Upper lobe of right lung (tissue), 1 donor: ENCODE measurements around the gene FGD3. TPM values are rescaled to one million over a fixed set of nuclear protein-coding genes. Genes with fewer than 3 reads are reported as not detected.

Experiments
- ATAC-seq: fragments of 200-7000 bp; cut with Tn5 transposase; one replicate; pipeline ENCODE4 v1.9.1; 2020; ENCODE audit warnings: mild to moderate bottlenecking, moderate library complexity
- DNase-seq: peaks from one replicate; pipeline ENCODE4 v3.0.0-alpha.2; 2020
- H3K27ac ChIP-seq: fragments of 200-600 bp; one replicate; pipeline ENCODE4 v1.8.0; 2022
- H3K27me3 ChIP-seq: fragments of 200-600 bp; one replicate; pipeline ENCODE4 v1.8.0; 2022; ENCODE audit warnings: mild to moderate bottlenecking
- H3K36me3 ChIP-seq: fragments of 200-600 bp; one replicate; pipeline ENCODE4 v1.8.0; 2022
- H3K4me1 ChIP-seq: fragments of 200-600 bp; one replicate; pipeline ENCODE4 v1.8.0; 2022
- H3K4me3 ChIP-seq: fragments of 200-600 bp; one replicate; pipeline ENCODE4 v1.8.0; 2022; ENCODE audit warnings: mild to moderate bottlenecking
- H3K9me3 ChIP-seq: fragments of 200-600 bp; one replicate; pipeline ENCODE4 v1.8.0; 2022
- CTCF ChIP-seq: fragments of 200-600 bp; IDR thresholded peaks from one replicate; pipeline ENCODE4 v1.8.0; 2022; ENCODE audit warnings: antibody characterized with exemption
- intact Hi-C: fragments of 100-400 bp; cut with DNase I; formaldehyde crosslinking; loops from one replicate; pipeline ENCODE4 v1.11.0; 2022
- total RNA-seq: library from RNA; stranded (reverse); fragmentation: NEBNext Ultra II Directional; extraction: Animal tissue kit (Norgen Biotek cat#: 25700); gene quantifications from one replicate; pipeline ENCODE4 v1.2.1, GENCODE V29; 2021
- donor health status: DM: no; HTN: yes; CAD: no; lungs with severe emphysema.

FGD3 gene
- total RNA-seq, 1 donor from 2014 or later = 21.6 TPM

GRCh38 chr9:93079371-93079770 is 132.0 kb downstream of the FGD3 start:
- no peak for TF ChIP-seq CTCF
- Histone ChIP-seq H3K4me1 (peaks cover 17% of the 10 kb centered on the region), H3K9me3 (no peaks in the 10 kb centered on the region), H3K27ac (no peak overlapping the region), H3K27me3 (no peaks in the 10 kb centered on the region), H3K36me3 (no peaks in the 10 kb centered on the region), H3K4me3 (no peak overlapping the region)
- ATAC-seq = no peak
- intact Hi-C loops = no loop called here
- DNase-seq = peak; percentile 40

GRCh38 chr9:93080406-93080805 is 133.1 kb downstream of the FGD3 start:
- no peak overlapping the region for H3K27ac ChIP-seq
- DNase-seq (peak; percentile 26), ATAC-seq (no peak)
- H3K36me3 ChIP-seq = no peaks in the 10 kb centered on the region
- H3K9me3 ChIP-seq = no peaks in the 10 kb centered on the region
- intact Hi-C loops = no loop called here
- peaks cover 17% of the 10 kb centered on the region for H3K4me1 ChIP-seq
- TF ChIP-seq CTCF = no peak
- no peak overlapping the region for H3K4me3 ChIP-seq
- H3K27me3 ChIP-seq = no peaks in the 10 kb centered on the region

- Histone ChIP-seq H3K4me1 (peaks cover 17% of the 10 kb centered on the region), H3K27ac (no peak overlapping the region), H3K36me3 (no peaks in the 10 kb centered on the region), H3K27me3 (no peaks in the 10 kb centered on the region), H3K9me3 (no peaks in the 10 kb centered on the region), H3K4me3 (no peak overlapping the region)
- no peak for TF ChIP-seq CTCF
- DNase-seq (peak; percentile 60), ATAC-seq (peak; percentile 4)
- intact Hi-C loops = no loop called here
Observed at GRCh38 chr9:93081081-93081529, 133.8 kb downstream of the FGD3 start.

- ATAC-seq (no peak), DNase-seq (no peak)
- peaks cover 17% of the 10 kb centered on the region for H3K4me1 ChIP-seq
- TF ChIP-seq CTCF = no peak
- H3K27ac ChIP-seq = no peak overlapping the region
- H3K4me3 ChIP-seq = no peak overlapping the region
- H3K27me3 ChIP-seq = no peaks in the 10 kb centered on the region
- no peaks in the 10 kb centered on the region for H3K9me3 ChIP-seq
- no peaks in the 10 kb centered on the region for H3K36me3 ChIP-seq
- intact Hi-C loops = no loop called here
Observed at GRCh38 chr9:93081931-93082330, 134.6 kb downstream of the FGD3 start.

- DNase-seq = peak; percentile 70
- H3K27me3 ChIP-seq = no peaks in the 10 kb centered on the region
- peak overlapping the region; percentile 60 for H3K27ac ChIP-seq
- no peak for TF ChIP-seq CTCF
- peak; percentile 45 for ATAC-seq
- peaks cover 17% of the 10 kb centered on the region for H3K4me1 ChIP-seq
- H3K9me3 ChIP-seq = no peaks in the 10 kb centered on the region
- no peak overlapping the region for H3K4me3 ChIP-seq
- H3K36me3 ChIP-seq = no peaks in the 10 kb centered on the region
- intact Hi-C loops = no loop called here
Observed at GRCh38 chr9:93082841-93083411, 135.6 kb downstream of the FGD3 start.
